ENCODE measurements around the gene KRT24. TPM values are rescaled to one million over a fixed set of nuclear protein-coding genes. Genes with fewer than 3 reads are reported as not detected.

The KRT24 gene
- total RNA-seq, 2 experiments from 2014 or later, result not detected

Other genes with a start within 250 kb of the KRT24 start
- gene TNS4, start 202.1 kb downstream of the KRT24 start, total RNA-seq, result 1 to 10 TPM; 4.7 to 5.1 TPM
- 100 to 1,000 TPM; 120 to 125 TPM for gene CCR7, start 138.3 kb downstream of the KRT24 start, total RNA-seq
- gene SMARCE1, start 55.9 kb downstream of the KRT24 start, total RNA-seq, result 100 to 1,000 TPM in 1 of 2 experiments, 10 to 100 TPM in 1; 97.7 to 106 TPM
- not detected for gene KRT222, start 38.6 kb downstream of the KRT24 start, total RNA-seq
- gene KRT25, start 51.6 kb upstream of the KRT24 start, total RNA-seq, result not detected
- gene KRT26, start 68.4 kb upstream of the KRT24 start, total RNA-seq, result not detected
- gene KRT27, start 78.8 kb upstream of the KRT24 start, total RNA-seq, result not detected
- not detected for gene KRT28, start 96.2 kb upstream of the KRT24 start, total RNA-seq
- 10 to 100 TPM; 44.6 to 45.2 TPM for gene KRT10, start 118.9 kb upstream of the KRT24 start, total RNA-seq
- gene KRT12, start 163.5 kb upstream of the KRT24 start, total RNA-seq, result not detected
- gene KRT20, start 181.5 kb upstream of the KRT24 start, total RNA-seq, result not detected
- not detected for gene KRT23, start 233.9 kb upstream of the KRT24 start, total RNA-seq

Measured in activated CD8-positive, alpha-beta memory T cell treated with anti-CD3 and anti-CD28 coated beads for 36 hours (primary cell).